NOMO-1 (cell line): ENCODE measurements around the gene OR2T3.
"Not testable (repeated sequence)": the region's sequence is repeated elsewhere in the genome, so short reads cannot be mapped to it uniquely, and the experiment has no call there.

Source experiments
- DNase-seq, 2 experiments: peaks; one replicate each; lab custom pipeline; 2025; ENCODE audit not compliant: unreplicated experiment in 2 of 2; lab: John Stamatoyannopoulos, UW

Gene OR2T3

GRCh38 chr1:248473051-248473450 lies at the start of gene OR2T3:
Gene OR2T3 (plus strand): TSS chr1:248473351. CDS start chr1:248473351, 0 bp downstream.
- DNase-seq, result not testable (repeated sequence)

- DNase-seq, result not testable (repeated sequence)
These were observed 45.5 kb upstream of the OR2T3 start for GRCh38 chr1:248427526-248428191.

DNA sequence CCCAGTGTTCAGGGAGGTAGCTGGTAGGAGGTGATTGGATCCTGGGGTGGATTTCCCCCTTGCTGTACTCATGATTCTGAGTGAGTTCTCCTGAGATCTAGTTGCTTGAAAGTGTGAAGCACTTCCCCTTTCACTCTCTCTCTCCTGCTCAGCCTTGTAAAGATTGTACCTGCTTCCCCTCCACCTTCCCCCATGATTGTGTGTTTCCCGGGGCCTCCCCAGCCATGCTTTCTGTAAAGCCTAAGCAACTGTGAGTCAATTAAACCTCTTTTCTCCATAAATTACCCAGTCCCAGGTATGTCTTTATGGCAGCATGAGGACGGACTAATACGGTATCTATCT lies 45.0 kb upstream of the OR2T3 start:
- not testable (repeated sequence) for DNase-seq

- not testable (repeated sequence) for DNase-seq
These were observed 41.5 kb upstream of the OR2T3 start for GRCh38 chr1:248431683-248432082.

DNA sequence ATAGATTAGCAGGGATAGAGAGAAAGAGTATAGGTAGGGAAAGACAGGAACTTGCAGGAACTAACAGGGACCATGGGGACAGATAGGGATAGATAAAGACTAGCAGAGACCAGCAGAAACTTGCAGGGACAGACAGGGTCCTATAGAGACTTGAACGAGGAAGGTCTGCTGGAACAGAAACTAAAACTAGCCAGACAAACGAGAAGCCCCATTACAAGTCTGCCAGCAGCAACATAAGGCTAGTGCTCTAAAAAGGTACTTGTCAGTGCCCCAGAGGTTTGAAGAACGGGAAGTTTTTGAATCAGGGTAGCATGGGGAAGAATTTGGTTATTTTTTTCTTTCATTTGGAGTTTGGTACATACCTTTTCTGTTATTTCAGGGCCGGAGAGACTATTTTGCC lies 41.0 kb upstream of the OR2T3 start:
- not testable (repeated sequence) for DNase-seq

- DNase-seq, result not testable (repeated sequence)
These were observed 39.2 kb upstream of the OR2T3 start for GRCh38 chr1:248433811-248434415.

DNA sequence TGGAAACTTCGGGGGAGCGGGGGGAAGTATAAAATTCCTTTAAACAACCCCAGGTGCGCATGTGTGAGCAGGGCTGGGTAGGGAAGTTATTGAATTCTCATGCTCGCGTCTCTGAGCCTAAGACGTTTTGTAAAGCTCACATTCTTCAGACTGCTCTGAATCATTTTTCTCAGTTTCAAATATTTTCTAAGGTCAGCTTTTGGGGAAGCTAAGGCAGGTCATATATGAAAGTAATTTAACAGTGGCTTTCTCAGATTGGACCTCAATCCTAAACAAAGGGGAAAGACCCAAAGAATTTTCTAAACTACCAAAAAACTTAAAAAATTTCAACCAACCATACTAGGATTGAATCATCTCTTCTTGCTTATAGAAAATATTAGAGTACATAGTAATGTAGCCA lies 38.2 kb upstream of the OR2T3 start:
- not testable (repeated sequence) for DNase-seq

DNA sequence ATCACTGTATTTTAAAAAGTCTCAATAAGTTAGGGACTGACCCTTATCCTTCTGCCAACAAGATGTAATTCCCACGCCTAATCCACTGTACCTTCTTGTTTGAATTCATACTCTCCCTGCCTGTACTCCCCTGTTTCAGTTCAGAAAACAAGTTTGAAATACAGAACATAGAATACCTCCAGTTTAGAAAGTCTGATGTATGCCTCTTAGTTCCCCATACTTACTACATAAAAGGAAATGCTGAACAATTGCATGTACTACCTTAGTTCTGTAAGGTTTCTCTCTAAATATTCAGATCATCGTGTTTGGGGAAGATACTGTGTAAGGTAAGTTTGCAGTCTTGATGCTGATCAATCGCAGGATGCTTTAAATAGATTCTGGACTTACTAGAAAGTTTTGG lies 36.8 kb upstream of the OR2T3 start:
- DNase-seq, result not testable (repeated sequence)

DNA sequence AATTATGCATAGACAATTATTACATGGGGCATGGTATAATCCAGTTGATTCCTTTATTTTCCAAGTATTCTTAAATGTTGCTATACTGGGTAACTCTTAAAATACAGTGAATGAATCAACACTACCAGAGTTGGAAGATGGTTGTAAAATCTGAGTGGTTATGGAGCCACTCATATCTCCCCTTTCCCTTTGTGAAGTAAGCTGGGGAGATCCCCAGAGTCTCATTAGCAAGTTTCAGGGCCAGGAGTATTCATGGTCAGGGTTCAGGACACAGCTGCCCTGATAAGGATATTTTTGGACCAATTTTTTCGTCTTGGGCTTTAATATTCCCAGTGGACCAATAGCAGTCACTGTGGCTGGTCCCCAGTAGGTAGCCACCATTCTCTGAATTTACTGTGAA lies 34.5 kb upstream of the OR2T3 start:
- not testable (repeated sequence) for DNase-seq

DNA sequence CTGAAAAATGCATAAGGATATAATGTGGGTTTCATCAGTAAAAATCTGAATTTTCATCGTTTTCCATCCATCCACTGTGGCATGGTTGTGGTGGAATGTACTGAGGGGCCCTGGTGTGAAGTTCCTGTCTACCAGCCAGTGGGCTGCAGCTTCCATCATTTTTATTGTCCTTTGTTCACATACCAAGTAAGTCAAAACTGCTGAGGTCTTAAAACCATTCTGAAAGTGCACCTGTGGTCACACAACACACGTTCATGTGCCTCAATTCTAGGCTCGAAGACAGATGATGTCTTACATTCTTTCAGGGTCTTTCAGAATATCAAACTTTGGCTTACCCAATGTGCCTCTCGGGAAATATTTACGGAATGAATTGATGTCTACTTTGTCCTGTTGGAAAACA lies 33.9 kb upstream of the OR2T3 start:
- not testable (repeated sequence) for DNase-seq

DNA sequence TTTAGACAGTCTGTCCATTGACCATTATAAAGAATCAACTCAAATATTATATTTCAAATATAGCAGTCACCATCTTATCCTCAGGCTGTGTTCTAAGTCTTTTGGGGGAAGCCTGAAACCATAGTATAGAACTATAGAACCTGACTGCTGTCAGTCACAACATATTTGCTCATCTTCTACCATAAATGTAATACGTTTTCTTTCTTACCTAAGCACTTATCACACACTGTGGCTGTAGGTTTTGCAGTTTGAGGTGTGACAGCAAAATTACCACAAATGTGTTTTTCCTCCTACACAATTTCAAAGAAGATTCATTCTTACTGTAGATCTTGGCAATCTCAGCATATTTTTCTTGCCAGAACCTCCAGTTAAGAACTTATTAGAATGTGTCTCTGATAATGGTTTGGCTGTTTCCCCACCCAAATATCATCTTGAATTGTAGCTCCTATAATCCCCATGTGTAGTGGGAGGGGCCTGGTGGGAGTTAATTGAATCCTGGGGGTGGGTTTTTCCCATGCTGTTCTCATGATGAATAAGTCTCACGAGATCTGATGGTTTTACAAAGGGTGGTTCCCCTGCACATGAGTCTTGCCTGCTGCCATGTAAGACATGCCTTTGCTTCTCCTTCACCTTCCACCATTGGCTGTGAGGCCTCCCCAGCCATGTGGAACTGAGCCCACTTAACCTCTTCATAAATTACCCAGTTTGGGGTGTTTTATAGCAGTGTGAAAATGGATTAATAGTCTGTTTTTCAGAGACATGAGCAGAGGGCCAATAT lies 30.5 kb upstream of the OR2T3 start:
- DNase-seq, result not testable (repeated sequence)

DNA sequence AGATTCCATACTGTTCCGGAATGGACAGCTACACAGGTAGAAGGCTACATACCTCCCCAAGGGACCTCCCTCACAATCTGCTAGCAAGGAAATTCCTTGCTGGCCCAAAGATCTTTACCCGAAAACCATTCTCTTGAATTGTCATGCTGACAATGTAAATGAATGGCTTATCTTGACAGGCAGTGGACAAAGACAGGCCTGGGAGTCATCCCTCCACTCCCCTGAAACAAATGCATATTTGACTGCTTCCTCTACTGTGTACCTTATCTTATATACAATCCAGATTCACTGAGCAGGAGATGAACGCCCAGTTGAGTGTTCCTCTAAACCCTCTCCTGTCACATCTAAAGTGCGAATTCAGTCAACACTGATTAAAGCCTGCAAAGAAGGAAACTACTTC lies 28.5 kb upstream of the OR2T3 start:
- not testable (repeated sequence) for DNase-seq

DNA sequence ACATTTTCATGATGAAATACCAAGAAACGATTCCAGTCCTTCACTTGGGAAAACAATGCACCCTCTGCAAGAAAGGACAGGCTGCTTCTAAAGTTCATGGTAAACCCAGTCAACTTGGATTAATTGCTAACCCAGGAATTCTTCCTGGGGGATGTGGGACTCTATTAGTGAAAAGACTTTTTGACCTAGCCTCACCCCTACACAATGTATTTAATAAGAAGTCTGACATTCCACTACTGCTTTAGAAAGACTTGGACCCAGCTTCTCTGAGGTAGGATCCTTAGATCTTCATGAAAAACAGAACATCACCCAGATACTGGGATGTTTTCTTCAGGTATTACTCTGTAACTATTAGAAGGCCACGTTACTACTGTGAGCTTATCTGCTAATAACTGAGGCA lies 27.8 kb upstream of the OR2T3 start, which contains the start of gene OR2T2:
TSS of gene OR2T2 (plus strand) at position 239 of the 400 bp plus-strand sequence. CDS start 7,161 bp downstream, outside the sequence.
- not testable (repeated sequence) for DNase-seq

DNA sequence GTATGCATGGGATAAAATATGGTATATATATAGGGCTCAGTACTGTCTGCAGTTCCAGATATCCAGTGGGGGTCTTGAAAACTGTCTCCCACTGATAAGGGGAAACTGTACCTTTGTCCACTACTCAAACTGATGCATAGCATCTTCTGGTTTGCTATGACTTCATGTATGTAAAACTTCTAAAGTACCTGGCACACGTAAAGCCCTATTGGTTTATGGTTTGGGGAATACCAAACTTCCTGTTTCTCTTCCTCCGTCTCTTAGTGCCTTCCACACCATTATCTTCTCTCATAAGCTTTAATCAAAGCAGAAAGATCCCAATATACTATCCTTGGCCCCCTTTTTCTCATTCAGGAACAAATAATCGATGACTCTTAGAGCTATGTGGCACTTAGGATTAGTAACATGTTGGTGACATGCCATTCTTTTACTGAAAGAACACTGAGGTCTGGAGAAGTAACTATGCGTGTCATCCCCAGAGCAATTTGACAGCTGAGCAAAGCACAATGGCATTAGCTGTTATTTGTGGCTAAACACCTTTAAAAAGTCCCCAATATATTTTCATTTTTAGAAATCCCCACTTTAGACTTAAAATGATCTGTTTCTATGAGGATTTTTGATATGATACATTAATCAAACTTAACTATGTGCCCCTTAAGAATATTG lies 24.6 kb upstream of the OR2T3 start:
- DNase-seq, result not testable (repeated sequence)

DNA sequence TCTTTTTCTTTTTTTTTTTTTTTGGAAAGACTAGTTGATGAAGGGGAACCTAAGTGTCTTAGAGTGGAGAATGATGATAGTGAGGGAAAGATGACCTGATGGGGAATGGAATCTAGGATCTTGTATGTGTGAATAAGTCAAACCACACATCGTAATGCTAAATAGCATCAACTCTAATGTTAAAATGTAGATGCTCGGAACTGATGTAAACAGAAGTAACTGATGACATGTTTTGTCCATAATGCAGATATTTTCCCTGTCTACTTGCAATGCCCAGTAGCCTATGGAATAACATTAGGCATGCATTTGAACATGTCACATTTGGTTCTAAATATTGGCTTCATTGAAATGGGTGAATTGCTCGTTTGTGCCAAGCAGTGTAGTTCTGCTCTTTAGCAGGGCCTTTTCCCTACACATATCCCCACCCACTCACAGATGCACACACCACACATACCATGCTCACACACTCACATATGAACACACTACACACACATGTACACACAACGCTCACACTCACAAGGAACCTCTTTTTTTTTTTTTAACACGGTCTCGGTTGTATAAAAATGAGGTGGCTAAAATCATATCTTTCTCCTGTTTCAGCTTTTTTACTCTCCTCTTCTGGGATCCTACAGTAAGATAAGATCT lies 23.2 kb upstream of the OR2T3 start:
- not testable (repeated sequence) for DNase-seq

DNA sequence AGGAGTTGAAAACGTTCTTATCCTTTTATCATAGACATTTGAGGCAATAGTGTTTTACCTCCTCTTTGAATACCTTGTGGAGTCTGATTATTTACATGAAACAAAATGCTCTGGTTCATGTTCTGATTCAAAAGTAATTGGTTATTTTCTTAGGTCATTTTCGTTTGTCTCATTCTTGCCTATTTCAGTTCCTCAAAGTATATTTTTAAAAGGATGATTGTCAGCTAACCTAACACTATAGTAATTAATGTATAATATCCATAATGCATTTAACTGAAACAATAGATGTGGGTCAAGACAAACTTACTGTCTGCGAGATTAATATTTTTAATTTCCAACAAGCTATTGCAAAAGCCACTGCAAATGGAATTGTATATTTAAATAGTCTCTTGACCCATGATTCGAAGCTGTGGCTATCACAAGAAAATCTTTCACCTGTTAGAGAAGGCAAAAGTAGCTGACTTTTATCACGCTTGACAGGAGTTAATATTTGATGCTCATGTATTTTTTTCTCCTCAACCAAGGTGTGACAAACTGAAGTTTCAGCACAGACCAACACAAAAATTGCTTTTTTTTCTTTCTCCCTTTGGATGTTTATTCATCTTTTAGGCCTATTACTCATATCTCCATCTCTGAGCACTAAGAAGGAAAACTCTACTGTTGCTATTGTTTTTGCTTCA lies 22.5 kb upstream of the OR2T3 start:
- DNase-seq, result not testable (repeated sequence)

- DNase-seq, result not testable (repeated sequence)
These were observed 19.5 kb upstream of the OR2T3 start for GRCh38 chr1:248453619-248454018.

DNA sequence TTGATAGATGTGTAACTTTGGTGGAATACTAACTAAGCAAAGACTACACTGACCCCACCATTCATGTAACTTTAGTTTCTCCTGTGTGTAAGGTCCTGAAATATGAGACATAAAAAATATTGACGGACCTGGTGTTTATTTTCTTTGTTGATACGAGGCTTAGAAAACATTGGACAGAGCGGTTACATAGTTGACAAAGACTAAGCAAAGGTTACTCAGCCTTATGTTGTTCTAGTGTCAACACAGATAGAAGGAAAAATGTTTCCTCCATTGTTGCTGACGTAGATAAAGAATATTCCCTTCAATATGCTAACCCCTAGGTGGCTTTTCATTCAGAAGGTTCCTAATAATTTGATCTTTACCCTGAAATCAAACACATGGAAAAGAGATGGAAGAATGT lies 18.1 kb upstream of the OR2T3 start:
- not testable (repeated sequence) for DNase-seq

- DNase-seq, result not testable (repeated sequence)
These were observed 16.5 kb upstream of the OR2T3 start for GRCh38 chr1:248456635-248457034.

DNA sequence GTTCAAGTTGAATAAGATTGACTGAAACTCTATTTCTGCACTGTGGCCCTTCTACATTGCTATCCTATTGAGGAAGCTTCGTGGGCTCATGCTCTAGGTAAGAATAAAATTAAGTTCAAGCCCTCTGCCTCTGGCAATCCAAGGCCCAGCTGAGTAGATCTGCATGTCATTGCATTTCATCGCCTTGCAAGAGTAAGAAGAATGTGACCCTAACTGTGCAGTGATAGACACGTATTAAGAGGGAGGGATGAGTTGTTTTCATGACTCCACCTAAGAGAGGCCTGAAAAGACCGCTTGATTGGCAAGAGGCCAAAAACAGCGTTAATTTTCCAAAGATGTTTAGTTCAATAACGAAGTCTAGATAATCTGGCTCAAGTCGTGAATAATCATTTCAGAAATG lies 14.0 kb upstream of the OR2T3 start:
- not testable (repeated sequence) for DNase-seq
